Esophagus squamous epithelium (tissue), 5 donors: ENCODE results near the gene ZNHIT2. TPM values are rescaled to one million over a fixed set of nuclear protein-coding genes. Genes with fewer than 3 reads are reported as not detected.

Source experiments
- DNase-seq: peaks from one replicate; lab custom pipeline; 2025; lab: John Stamatoyannopoulos, UW
- H3K27ac ChIP-seq, 4 donors: fragments of 200-600 bp; sonication (generic); one replicate each; pipeline ENCODE4 v1.5.1; 2016 to 2019; ENCODE audit warnings: mild to moderate bottlenecking in 1 of 4
- H3K27me3 ChIP-seq, 4 donors: fragments of 200-600 bp; sonication (generic); 1 replicate in 3 of 4; 2 replicates in 1 of 4; pipeline versions ENCODE4 v1.5.1 to v1.6.0; 2017 to 2021; ENCODE audit warnings: antibody characterized with exemption in 1 of 4
- H3K36me3 ChIP-seq, 3 donors: fragments of 200-600 bp; sonication (generic); one replicate each; pipeline ENCODE4 v1.5.1; 2016 to 2019
- H3K4me1 ChIP-seq, 3 donors: fragments of 200-600 bp; sonication (generic); one replicate each; pipeline ENCODE4 v1.5.1; 2017 to 2019
- H3K4me3 ChIP-seq, 4 donors: fragments of 200-600 bp; sonication (generic); 1 replicate in 3 of 4; 2 replicates in 1 of 4; pipeline ENCODE4 v1.5.1; 2016 to 2019; ENCODE audit warnings: mild to moderate bottlenecking in 2 of 4, moderate library complexity in 1 of 4
- H3K9me3 ChIP-seq, 3 donors: fragments of 200-600 bp; sonication (generic); one replicate each; pipeline ENCODE4 v1.5.1; 2016 to 2019
- POLR2A ChIP-seq, 4 donors: fragments of 450-650 bp; IDR thresholded peaks; one replicate each; pipeline ENCODE4 v1.6.1; 2017; ENCODE audit warnings: antibody characterized with exemption in 4 of 4, mild to moderate bottlenecking in 4 of 4, moderate library complexity in 3 of 4
- WGBS, 2 donors: methylation state at CpG; one replicate each; pipeline ENCODE4 v1.1.5; 2018; 5-methylcytosine and 5-hydroxymethylcytosine counted together
- intact Hi-C: fragments of 100-400 bp; cut with DNase I; formaldehyde crosslinking; loops from one replicate; pipeline ENCODE4 v1.15.0; 2022
- total RNA-seq, 4 donors: library from RNA; depleted of rRNA; stranded (reverse); fragments of >200 nt; gene quantifications; one replicate each; pipeline ENCODE4 v1.1.0, GENCODE V29; 2016
- TF ChIP-seq, protein P1 (sequence below), 6 experiments: fragments of 450-650 bp in 4 of 6; fragments of 200-600 bp in 2 of 6; sonication (generic) in 2 of 6; IDR thresholded peaks; one replicate each; pipeline ENCODE4 v1.5.1; 2016 to 2019; ENCODE audit warnings: antibody characterized with exemption in 6 of 6, mild to moderate bottlenecking in 4 of 6, moderate library complexity in 4 of 6
- donor health status: DM: yes; HTN: yes; CAD: no.

The ZNHIT2 gene
- total RNA-seq, 4 donors from 2014 or later, result 12.4 to 17.0 (median 16.5) TPM

DNA sequence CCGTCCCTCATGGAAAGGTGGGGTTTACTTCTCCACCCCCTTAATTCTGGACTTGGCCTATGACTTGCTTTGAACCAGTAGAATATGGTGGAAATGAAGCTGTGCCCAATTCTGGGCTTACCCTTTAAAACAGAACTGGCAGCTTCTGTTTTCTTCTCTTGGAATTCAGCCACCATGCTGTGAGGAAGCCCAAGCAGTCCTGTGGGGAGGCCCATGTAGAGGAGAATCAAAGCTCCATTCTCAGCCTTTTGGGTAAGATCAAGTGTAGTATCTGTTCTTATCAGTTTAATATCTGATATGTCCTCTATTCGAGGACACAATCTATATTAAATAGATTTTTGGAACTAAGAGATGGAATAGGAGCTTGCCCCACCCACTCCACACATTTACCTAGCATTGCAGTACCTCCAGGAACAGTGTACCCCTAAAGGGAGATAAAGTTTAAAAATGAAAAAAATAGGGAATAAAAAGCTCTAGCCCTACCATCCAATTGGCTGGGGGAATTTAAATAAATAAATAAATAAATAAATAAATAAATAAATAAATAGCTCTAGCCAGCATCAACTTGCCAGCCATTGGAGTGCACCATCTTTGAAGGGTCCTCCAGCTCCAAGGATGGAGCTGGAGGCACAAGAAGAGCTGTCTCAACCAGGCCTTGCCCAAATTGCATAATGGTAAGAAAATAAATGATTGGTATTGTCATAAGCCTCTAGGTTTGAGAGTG is 30.0 kb upstream of the ZNHIT2 start:
- no peak for DNase-seq
- Histone ChIP-seq H3K27me3 (no peaks in the 10 kb centered on the region), H3K9me3 (peaks cover 0 to 11% (median 0%) of the 10 kb centered on the region in 3 donors), H3K36me3 (no peaks in the 10 kb centered on the region), H3K4me3 (no peak overlapping the region), H3K4me1 (peaks cover 7 to 44% (median 16%) of the 10 kb centered on the region in 3 donors), H3K27ac (peak overlapping the region in 1 of 4 donors; percentile 9)
- WGBS, 2 donors, result 58 to 96% methylated on average over 2 of the region's 2 CpGs
- TF ChIP-seq POLR2A (IDR thresholded peaks at IDR 0.05), result no peak
- TF ChIP-seq, protein P1, sequence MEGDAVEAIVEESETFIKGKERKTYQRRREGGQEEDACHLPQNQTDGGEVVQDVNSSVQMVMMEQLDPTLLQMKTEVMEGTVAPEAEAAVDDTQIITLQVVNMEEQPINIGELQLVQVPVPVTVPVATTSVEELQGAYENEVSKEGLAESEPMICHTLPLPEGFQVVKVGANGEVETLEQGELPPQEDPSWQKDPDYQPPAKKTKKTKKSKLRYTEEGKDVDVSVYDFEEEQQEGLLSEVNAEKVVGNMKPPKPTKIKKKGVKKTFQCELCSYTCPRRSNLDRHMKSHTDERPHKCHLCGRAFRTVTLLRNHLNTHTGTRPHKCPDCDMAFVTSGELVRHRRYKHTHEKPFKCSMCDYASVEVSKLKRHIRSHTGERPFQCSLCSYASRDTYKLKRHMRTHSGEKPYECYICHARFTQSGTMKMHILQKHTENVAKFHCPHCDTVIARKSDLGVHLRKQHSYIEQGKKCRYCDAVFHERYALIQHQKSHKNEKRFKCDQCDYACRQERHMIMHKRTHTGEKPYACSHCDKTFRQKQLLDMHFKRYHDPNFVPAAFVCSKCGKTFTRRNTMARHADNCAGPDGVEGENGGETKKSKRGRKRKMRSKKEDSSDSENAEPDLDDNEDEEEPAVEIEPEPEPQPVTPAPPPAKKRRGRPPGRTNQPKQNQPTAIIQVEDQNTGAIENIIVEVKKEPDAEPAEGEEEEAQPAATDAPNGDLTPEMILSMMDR (IDR thresholded peaks at IDR 0.05), result no peak
- intact Hi-C loops, result no loop called here

DNA sequence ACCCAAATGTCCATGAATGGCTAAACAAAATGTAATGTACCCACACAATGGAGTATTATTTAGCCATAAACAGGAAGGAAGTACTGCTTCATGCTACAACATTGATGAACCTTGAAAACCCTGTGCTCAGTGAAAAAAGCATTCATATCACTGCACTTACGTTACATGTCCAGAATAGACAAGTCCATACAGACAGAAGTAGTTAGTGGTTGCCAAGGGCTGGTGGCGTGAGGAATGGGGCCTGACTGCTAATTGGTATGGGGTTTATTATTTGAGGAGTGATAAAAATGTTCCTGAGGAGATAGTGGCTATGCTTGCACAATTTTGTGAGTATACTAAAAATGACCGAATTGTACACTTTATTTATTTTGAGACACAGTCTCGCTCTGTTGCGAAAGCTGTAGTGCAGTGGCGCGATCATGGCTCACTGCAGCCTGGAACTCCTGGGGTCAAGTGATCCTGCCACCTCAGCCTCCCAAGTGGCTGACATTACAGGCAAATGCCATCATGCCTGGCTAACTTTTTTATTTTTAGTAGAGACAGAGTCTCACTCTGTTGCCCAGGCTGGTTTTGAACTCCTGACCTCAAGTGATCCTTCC is 24.5 kb upstream of the ZNHIT2 start:
- TF ChIP-seq POLR2A (IDR thresholded peaks at IDR 0.05), result no peak
- TF ChIP-seq, protein P1 (IDR thresholded peaks at IDR 0.05), result no peak
- no peak overlapping the region for H3K4me3 ChIP-seq
- H3K36me3 ChIP-seq, result no peaks in the 10 kb centered on the region
- no peaks in the 10 kb centered on the region for H3K27me3 ChIP-seq
- H3K4me1 ChIP-seq, result peaks cover 0 to 24% (median 0%) of the 10 kb centered on the region in 3 donors
- intact Hi-C loops, result no loop called here
- no peak overlapping the region for H3K27ac ChIP-seq
- no peak for DNase-seq
- 68 to 79% methylated on average over 7 of the region's 7 CpGs for WGBS, 2 donors
- H3K9me3 ChIP-seq, result peaks cover 0 to 2% (median 0%) of the 10 kb centered on the region in 3 donors

GRCh38 chr11:65136515-65137096 is 19.1 kb upstream of the ZNHIT2 start:
- WGBS, 2 donors, result 79 to 91% methylated on average over 15 of the region's 15 CpGs
- Histone ChIP-seq H3K4me1 (peaks cover 22 to 67% (median 23%) of the 10 kb centered on the region in 3 donors), H3K4me3 (no peak overlapping the region), H3K9me3 (no peaks in the 10 kb centered on the region), H3K27me3 (no peaks in the 10 kb centered on the region), H3K27ac (peak overlapping the region in 2 of 4 donors; percentile 99), H3K36me3 (peaks cover 6 to 15% (median 12%) of the 10 kb centered on the region in 3 donors)
- no peak for TF ChIP-seq POLR2A (IDR thresholded peaks at IDR 0.05)
- TF ChIP-seq, protein P1 (IDR thresholded peaks at IDR 0.05), result no peak
- no peak for DNase-seq
- intact Hi-C loops, result no loop called here

DNA sequence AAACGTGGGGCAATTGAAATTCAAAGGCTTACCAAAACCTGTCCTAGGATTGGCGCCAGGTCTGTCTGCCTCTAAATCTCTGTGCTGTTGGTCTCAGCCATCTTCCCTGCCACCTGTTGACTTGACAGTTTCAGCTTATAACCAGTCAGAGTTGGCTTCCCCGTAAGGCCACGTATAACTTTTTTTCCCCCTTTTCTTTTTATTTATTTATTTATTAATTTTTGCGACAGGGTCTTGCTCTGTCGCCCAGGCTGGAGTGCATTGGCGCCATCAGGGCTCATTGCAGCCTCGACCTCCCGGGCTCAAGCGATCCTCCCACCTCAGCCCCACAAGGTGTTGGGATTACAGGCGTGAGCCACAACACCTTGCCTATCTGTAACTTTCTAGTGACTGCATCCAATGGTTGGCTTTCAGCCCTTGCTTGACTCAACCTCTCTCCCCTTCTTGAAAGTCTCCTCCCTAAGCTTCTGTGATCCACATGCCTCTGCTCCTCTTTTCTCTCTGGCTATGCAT is 18.2 kb upstream of the ZNHIT2 start:
- Histone ChIP-seq H3K9me3 (no peaks in the 10 kb centered on the region), H3K27me3 (no peaks in the 10 kb centered on the region), H3K4me1 (peaks cover 22 to 67% (median 23%) of the 10 kb centered on the region in 3 donors), H3K36me3 (peaks cover 15 to 24% (median 19%) of the 10 kb centered on the region in 3 donors), H3K27ac (peak overlapping the region; percentile 97 to 99 (median 98)), H3K4me3 (peak overlapping the region in 3 of 4 donors; percentile 72 to 84 (median 80))
- no peak for TF ChIP-seq POLR2A (IDR thresholded peaks at IDR 0.05)
- TF ChIP-seq, protein P1 (IDR thresholded peaks at IDR 0.05), result no peak
- intact Hi-C loops, result no loop called here
- 45 to 63% methylated on average over 11 of the region's 11 CpGs for WGBS, 2 donors
- no peak for DNase-seq
